ENCODE measurements around the gene ADCY9.

DNA sequence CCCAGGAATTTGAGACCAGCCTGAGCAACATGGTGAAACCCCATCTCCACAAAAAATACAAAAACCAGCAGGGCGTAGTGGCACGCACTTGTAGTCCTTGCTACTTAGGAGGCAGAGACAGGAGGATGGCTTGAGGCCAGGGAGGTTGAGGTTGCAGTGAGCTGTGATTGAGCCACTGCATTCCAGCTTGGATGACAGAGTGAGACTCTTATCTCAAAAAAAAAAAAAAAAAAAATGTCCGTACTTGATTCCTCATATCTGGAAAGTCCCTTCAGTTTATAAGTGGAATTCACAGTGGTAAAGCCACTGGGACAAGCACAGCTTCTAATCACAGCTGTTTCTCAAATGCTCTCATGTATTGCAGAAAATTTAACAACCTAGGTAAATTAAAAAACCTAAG lies 157.1 kb downstream of the ADCY9 start:
- no peak for TF ChIP-seq POLR2A (IDR thresholded peaks at IDR 0.05; ENCODE audit: low read length)
- TF ChIP-seq GATA1 (IDR thresholded peaks at IDR 0.05; ENCODE audit: low read depth, low read length): no peak

Measured in erythroblast (primary cell).